Vagina (tissue), 2 donors: Measurements from ENCODE around the gene SMAD6.

Experiments used
- CTCF ChIP-seq, 3 experiments: fragments of 450-650 bp in 2 of 3; fragments of 200-600 bp in 1 of 3; sonication (generic) in 1 of 3; IDR thresholded peaks; one replicate each; pipeline ENCODE4 v1.5.1; 2017 to 2019; ENCODE audit warnings: antibody characterized with exemption in 3 of 3, mild to moderate bottlenecking in 2 of 3, moderate library complexity in 2 of 3
- POLR2A ChIP-seq, 2 donors: fragments of 450-650 bp; IDR thresholded peaks; one replicate each; pipeline ENCODE4 v1.6.1; 2017; ENCODE audit warnings: antibody characterized with exemption in 2 of 2, mild to moderate bottlenecking in 2 of 2, moderate library complexity in 2 of 2
- POLR2AphosphoS5 ChIP-seq, 2 donors: sonication (generic); formaldehyde crosslinking; IDR thresholded peaks; one replicate each; pipeline ENCODE4 v1.9.0; 2017; ENCODE audit warnings: antibody characterized with exemption in 2 of 2, mild to moderate bottlenecking in 2 of 2, low read depth in 1 of 2; ENCODE audit not compliant: insufficient read depth in 1 of 2

GRCh38 chr15:66738595-66738994 lies 36.6 kb downstream of the SMAD6 start:
- no peak for TF ChIP-seq CTCF (IDR thresholded peaks at IDR 0.05)
- TF ChIP-seq POLR2A (IDR thresholded peaks at IDR 0.05), result no peak
- no peak for TF ChIP-seq POLR2AphosphoS5 (IDR thresholded peaks at IDR 0.05; ENCODE audit: insufficient read depth in 1 of 2, low read depth in 1 of 2)
